K562 (cell line): ENCODE measurements around the gene CLEC3B. TPM values are rescaled to one million over a fixed set of nuclear protein-coding genes. Genes with fewer than 3 reads are reported as not detected.
A peak's percentile ranks its signal among the peaks of the same experiment; 100 is the strongest.

Experiments
- ARID3A ChIP-seq: IDR thresholded peaks from 2 replicates; pipeline ENCODE4 v1.6.1; 2012; ENCODE audit warnings: low read depth, low read length, improper control_type of control experiment, borderline replicate concordance
- ATF4 ChIP-seq: fragments of 450-650 bp; formaldehyde crosslinking; IDR thresholded peaks from 2 replicates; pipeline ENCODE4 v1.4.0; 2022; ENCODE audit warnings: mild to moderate bottlenecking, moderate library complexity
- CEBPB ChIP-seq: fragments of 450-650 bp; IDR thresholded peaks from 2 replicates; pipeline ENCODE4 v1.6.1; 2016; ENCODE audit warnings: missing genetic modification characterization, missing compliant biosample characterization
- CTBP1 ChIP-seq: fragments of 450-650 bp; IDR thresholded peaks from 2 replicates; pipeline ENCODE4 v1.6.1; 2016; ENCODE audit warnings: borderline replicate concordance
- ERF ChIP-seq: fragments of 450-650 bp; formaldehyde crosslinking; IDR thresholded peaks from 2 replicates; pipeline ENCODE4 v1.4.0; 2020; ENCODE audit warnings: mild to moderate bottlenecking, mixed read lengths
- ESRRA ChIP-seq: fragments of 450-650 bp; IDR thresholded peaks from 2 replicates; pipeline ENCODE4 v1.6.1; 2014; ENCODE audit warnings: low read depth, mild to moderate bottlenecking, moderate library complexity, borderline replicate concordance
- IFI16 ChIP-seq: fragments of 250-450 bp; sonication (Bioruptor Pico); IDR thresholded peaks from 2 replicates; pipeline ENCODE4 v2.1.2; 2022; ENCODE audit warnings: mild to moderate bottlenecking, inconsistent platforms
- MCM5 ChIP-seq: fragments of 450-650 bp; IDR thresholded peaks from 2 replicates; pipeline ENCODE4 v1.6.1; 2016; ENCODE audit warnings: low read depth
- MYBL2 ChIP-seq, 2 experiments: fragments of 450-650 bp in 1 of 2; sonication (generic) in 1 of 2; formaldehyde crosslinking in 1 of 2; IDR thresholded peaks; 2 replicates each; pipeline versions ENCODE4 v1.6.1 to v1.8.1; 2017 to 2022; ENCODE audit warnings: borderline replicate concordance in 1 of 2, inconsistent platforms in 1 of 2, low read depth in 1 of 2, mild to moderate bottlenecking in 1 of 2, missing genetic modification reagents in 1 of 2, moderate library complexity in 1 of 2
- NR2C1 ChIP-seq, 2 experiments: fragments of 450-650 bp; IDR thresholded peaks; 2 replicates each; pipeline ENCODE4 v1.6.1; 2017; ENCODE audit warnings: mild to moderate bottlenecking in 2 of 2, antibody characterized with exemption in 1 of 2, inconsistent platforms in 1 of 2, missing compliant biosample characterization in 1 of 2, missing genetic modification characterization in 1 of 2
- NR4A1 ChIP-seq, 2 experiments: fragments of 250-450 bp in 1 of 2; fragments of 450-650 bp in 1 of 2; sonication (Bioruptor Pico) in 1 of 2; IDR thresholded peaks; 2 replicates each; pipeline versions ENCODE4 v1.4.0 to v1.6.1; 2016 to 2020; ENCODE audit warnings: mild to moderate bottlenecking in 2 of 2, missing compliant biosample characterization in 1 of 2, missing genetic modification characterization in 1 of 2, moderate library complexity in 1 of 2
- POLR2AphosphoS5 ChIP-seq: IDR thresholded peaks from 2 replicates; pipeline ENCODE4 v1.6.1; 2011; ENCODE audit warnings: mild to moderate bottlenecking, low read depth, low read length, moderate library complexity; ENCODE audit not compliant: control insufficient read depth, insufficient read depth
- ZNF431 ChIP-seq: sonication (generic); formaldehyde crosslinking; IDR thresholded peaks from 2 replicates; pipeline ENCODE4 v1.8.0; 2022; ENCODE audit warnings: mild to moderate bottlenecking, missing genetic modification reagents
- ZNF507 ChIP-seq: conservative IDR thresholded peaks from 2 replicates; pipeline ENCODE4 v1.6.1; 2017; ENCODE audit warnings: missing genetic modification characterization, missing compliant biosample characterization
- ZNF583 ChIP-seq: fragments of 250-450 bp; sonication (Bioruptor Pico); IDR thresholded peaks from 2 replicates; pipeline ENCODE4 v1.4.0; 2020
- polyA plus RNA-seq, 8 experiments: library from polyadenylated mRNA; depleted of rRNA in 4 of 8; stranded (reverse) in 5 of 8; unstranded in 3 of 8; fragments of >200 nt; fragmentation: Nextera tagmentation in 2 of 8; fragmentation: Illumina TruSeq in 1 of 8; extraction: Ambion mirVana in 2 of 8; extraction: Trizol in 1 of 8; gene quantifications; 2 replicates each; pipeline versions ENCODE4 v1.2.1 to v1.2.3, GENCODE V29; 2011 to 2014; ENCODE audit warnings: inconsistent platforms in 1 of 8, missing spikeins in 1 of 8
- total RNA-seq, 7 experiments: library from RNA; depleted of rRNA in 6 of 7; stranded (reverse); fragments of >200 nt in 6 of 7; fragmentation: Illumina TruSeq in 2 of 7; extraction: Trizol in 2 of 7; gene quantifications; 2 replicates each; pipeline versions ENCODE4 v1.2.1 to v1.2.3, GENCODE V29; 2011 to 2021; ENCODE audit warnings: low replicate concordance in 1 of 7
- TF ChIP-seq, protein P1 (sequence below): sonication (generic); formaldehyde crosslinking; IDR thresholded peaks from 2 replicates; pipeline ENCODE4 v1.8.0; 2022; ENCODE audit warnings: missing genetic modification reagents, mild to moderate bottlenecking, borderline replicate concordance
- TF ChIP-seq, protein P2 (sequence below): fragments of 250-450 bp; sonication (Bioruptor Pico); IDR thresholded peaks from 2 replicates; pipeline ENCODE4 v1.4.0; 2020; ENCODE audit warnings: mild to moderate bottlenecking, moderate library complexity, borderline replicate concordance

CLEC3B gene
- total and polyA plus RNA-seq, 9 of the 15 experiments (the other 6 are each of a cell fraction or from before 2014, with no cell fraction given), result not detected

DNA sequence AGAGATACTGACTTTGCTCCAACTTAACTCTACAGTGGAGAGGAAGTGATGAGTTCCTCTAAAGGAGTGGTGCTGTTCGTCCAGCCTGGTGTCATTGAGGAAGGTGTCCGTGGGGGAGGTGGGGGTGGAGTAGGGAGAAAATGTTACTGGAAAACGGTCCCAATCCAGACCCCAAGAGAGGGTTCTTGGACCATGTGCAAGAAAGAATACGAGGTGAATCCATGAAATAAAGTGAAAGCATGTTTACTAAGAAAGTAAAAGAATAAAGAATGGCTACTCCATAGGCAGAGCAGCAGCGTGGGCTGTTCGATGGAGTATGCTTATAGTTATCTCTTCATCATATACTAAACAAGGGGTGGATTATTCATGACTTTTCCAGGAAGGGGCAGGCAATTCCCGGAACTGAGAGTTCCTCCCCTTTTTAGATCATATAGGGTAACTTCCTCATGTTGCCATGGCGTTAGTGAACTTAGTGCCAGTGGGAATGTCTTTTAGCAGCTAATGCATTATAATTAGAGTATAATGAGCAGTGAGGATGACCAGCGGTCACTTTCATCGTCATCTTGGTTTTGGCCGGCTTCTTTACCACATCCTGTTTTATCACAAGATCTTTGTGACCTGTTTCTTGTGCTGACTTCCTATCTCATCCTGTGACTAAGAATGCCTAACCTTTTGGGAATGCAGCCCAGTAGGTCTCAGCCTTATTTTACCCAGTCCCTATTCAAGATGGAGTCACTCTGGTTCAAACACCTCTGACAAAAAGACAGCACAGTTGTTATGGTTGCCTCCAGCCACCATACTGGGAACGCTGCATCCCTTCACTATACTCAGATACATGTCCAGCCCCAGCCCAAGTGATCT lies 38.6 kb downstream of the CLEC3B start (continued):
- TF ChIP-seq ARID3A, result peak; percentile 98
- TF ChIP-seq MYBL2 (IDR thresholded peaks at IDR 0.05; ENCODE audit: low read depth), result no peak
- no peak for TF ChIP-seq MYBL2 (CRISPR knock-in tag; IDR thresholded peaks at IDR 0.05; ENCODE audit: borderline replicate concordance)
- TF ChIP-seq NR2C1 (IDR thresholded peaks at IDR 0.05), result no peak
- TF ChIP-seq NR2C1 (tag; IDR thresholded peaks at IDR 0.05), result peak; percentile 100
- peak; percentile 96 for TF ChIP-seq ZNF507
- TF ChIP-seq MCM5, result no peak
- TF ChIP-seq POLR2AphosphoS5, result peak; percentile 49; the same call in 1 of the 2 replicates
- TF ChIP-seq CTBP1, result peak; percentile 96
- TF ChIP-seq ZNF431 (CRISPR knock-in tag), result no peak
- TF ChIP-seq, protein P1, sequence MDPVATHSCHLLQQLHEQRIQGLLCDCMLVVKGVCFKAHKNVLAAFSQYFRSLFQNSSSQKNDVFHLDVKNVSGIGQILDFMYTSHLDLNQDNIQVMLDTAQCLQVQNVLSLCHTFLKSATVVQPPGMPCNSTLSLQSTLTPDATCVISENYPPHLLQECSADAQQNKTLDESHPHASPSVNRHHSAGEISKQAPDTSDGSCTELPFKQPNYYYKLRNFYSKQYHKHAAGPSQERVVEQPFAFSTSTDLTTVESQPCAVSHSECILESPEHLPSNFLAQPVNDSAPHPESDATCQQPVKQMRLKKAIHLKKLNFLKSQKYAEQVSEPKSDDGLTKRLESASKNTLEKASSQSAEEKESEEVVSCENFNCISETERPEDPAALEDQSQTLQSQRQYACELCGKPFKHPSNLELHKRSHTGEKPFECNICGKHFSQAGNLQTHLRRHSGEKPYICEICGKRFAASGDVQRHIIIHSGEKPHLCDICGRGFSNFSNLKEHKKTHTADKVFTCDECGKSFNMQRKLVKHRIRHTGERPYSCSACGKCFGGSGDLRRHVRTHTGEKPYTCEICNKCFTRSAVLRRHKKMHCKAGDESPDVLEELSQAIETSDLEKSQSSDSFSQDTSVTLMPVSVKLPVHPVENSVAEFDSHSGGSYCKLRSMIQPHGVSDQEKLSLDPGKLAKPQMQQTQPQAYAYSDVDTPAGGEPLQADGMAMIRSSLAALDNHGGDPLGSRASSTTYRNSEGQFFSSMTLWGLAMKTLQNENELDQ, result no peak
- TF ChIP-seq, protein P2, sequence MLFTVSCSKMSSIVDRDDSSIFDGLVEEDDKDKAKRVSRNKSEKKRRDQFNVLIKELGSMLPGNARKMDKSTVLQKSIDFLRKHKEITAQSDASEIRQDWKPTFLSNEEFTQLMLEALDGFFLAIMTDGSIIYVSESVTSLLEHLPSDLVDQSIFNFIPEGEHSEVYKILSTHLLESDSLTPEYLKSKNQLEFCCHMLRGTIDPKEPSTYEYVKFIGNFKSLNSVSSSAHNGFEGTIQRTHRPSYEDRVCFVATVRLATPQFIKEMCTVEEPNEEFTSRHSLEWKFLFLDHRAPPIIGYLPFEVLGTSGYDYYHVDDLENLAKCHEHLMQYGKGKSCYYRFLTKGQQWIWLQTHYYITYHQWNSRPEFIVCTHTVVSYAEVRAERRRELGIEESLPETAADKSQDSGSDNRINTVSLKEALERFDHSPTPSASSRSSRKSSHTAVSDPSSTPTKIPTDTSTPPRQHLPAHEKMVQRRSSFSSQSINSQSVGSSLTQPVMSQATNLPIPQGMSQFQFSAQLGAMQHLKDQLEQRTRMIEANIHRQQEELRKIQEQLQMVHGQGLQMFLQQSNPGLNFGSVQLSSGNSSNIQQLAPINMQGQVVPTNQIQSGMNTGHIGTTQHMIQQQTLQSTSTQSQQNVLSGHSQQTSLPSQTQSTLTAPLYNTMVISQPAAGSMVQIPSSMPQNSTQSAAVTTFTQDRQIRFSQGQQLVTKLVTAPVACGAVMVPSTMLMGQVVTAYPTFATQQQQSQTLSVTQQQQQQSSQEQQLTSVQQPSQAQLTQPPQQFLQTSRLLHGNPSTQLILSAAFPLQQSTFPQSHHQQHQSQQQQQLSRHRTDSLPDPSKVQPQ (CRISPR knock-in tag), result peak; percentile 100
- TF ChIP-seq ZNF583, result peak; percentile 100
- TF ChIP-seq NR4A1 (CRISPR knock-in tag; IDR thresholded peaks at IDR 0.05), result peak; percentile 100
- TF ChIP-seq NR4A1 (tag; IDR thresholded peaks at IDR 0.05), result peak; percentile 100
- TF ChIP-seq ESRRA, result peak; percentile 94; the same call in 1 of the 2 replicates
- peak; percentile 100 for TF ChIP-seq IFI16
- TF ChIP-seq ERF (CRISPR knock-in tag), result peak; percentile 100
- peak; percentile 95 for TF ChIP-seq CEBPB (tag)
- peak; percentile 100 for TF ChIP-seq ATF4
